ENCODE measurements around the gene NDUFC2.
"Not testable (repeated sequence)": the region's sequence is repeated elsewhere in the genome, so short reads cannot be mapped to it uniquely, and the experiment has no call there.

NDUFC2 gene

GRCh38 chr11:78079232-78080083 is at the start of gene NDUFC2:
Gene NDUFC2, minus strand, starts transcription at chr11:78079862. Its CDS starts 118 bp downstream, at chr11:78079744.
- DNase-seq (ENCODE audit: low read depth in 2 of 2, low spot score in 1 of 2), result peak; percentile 34 to 41

- DNase-seq (ENCODE audit: low read depth in 2 of 2, low spot score in 1 of 2), result no peak
Measured at GRCh38 chr11:78127403-78127802, 47.7 kb upstream of the NDUFC2 start.

GRCh38 chr11:78112582-78113275 is 33.1 kb upstream of the NDUFC2 start:
- no peak for DNase-seq (ENCODE audit: low read depth in 2 of 2, low spot score in 1 of 2)

GRCh38 chr11:78111298-78111697 is 31.6 kb upstream of the NDUFC2 start:
- no peak for DNase-seq (ENCODE audit: low read depth in 2 of 2, low spot score in 1 of 2)

- no peak for DNase-seq (ENCODE audit: low read depth in 2 of 2, low spot score in 1 of 2)
Measured at GRCh38 chr11:78110830-78111229, 31.2 kb upstream of the NDUFC2 start.

GRCh38 chr11:78110351-78110750 is 30.7 kb upstream of the NDUFC2 start:
- no peak for DNase-seq (ENCODE audit: low read depth in 2 of 2, low spot score in 1 of 2)

GRCh38 chr11:78109081-78110015 is 29.7 kb upstream of the NDUFC2 start:
- no peak for DNase-seq (ENCODE audit: low read depth in 2 of 2, low spot score in 1 of 2)

- DNase-seq (ENCODE audit: low read depth in 2 of 2, low spot score in 1 of 2), result no peak
Measured at GRCh38 chr11:78100676-78101472, 21.2 kb upstream of the NDUFC2 start.

GRCh38 chr11:78100261-78100660 is 20.6 kb upstream of the NDUFC2 start:
- no peak for DNase-seq (ENCODE audit: low read depth in 2 of 2, low spot score in 1 of 2)

- no peak for DNase-seq (ENCODE audit: low read depth in 2 of 2, low spot score in 1 of 2)
Measured at GRCh38 chr11:78099666-78100065, 20.0 kb upstream of the NDUFC2 start.

GRCh38 chr11:78097666-78098385 is 18.2 kb upstream of the NDUFC2 start:
- no peak for DNase-seq (ENCODE audit: low read depth in 2 of 2, low spot score in 1 of 2)

- no peak for DNase-seq (ENCODE audit: low read depth in 2 of 2, low spot score in 1 of 2)
Measured at GRCh38 chr11:78094250-78094649, 14.6 kb upstream of the NDUFC2 start.

- DNase-seq (ENCODE audit: low read depth in 2 of 2, low spot score in 1 of 2), result not testable (repeated sequence)
Measured at GRCh38 chr11:78086521-78087074, 6.9 kb upstream of the NDUFC2 start.

- no peak for DNase-seq (ENCODE audit: low read depth in 2 of 2, low spot score in 1 of 2)
Measured at GRCh38 chr11:78085972-78086371, 6.3 kb upstream of the NDUFC2 start.

- not testable (repeated sequence) for DNase-seq (ENCODE audit: low read depth in 2 of 2, low spot score in 1 of 2)
Measured at GRCh38 chr11:78084506-78084905, 4.8 kb upstream of the NDUFC2 start.

- no peak for DNase-seq (ENCODE audit: low read depth in 2 of 2, low spot score in 1 of 2)
Measured at GRCh38 chr11:78083021-78083420, 3.4 kb upstream of the NDUFC2 start.

GRCh38 chr11:78082146-78082545 is 2.5 kb upstream of the NDUFC2 start:
- DNase-seq (ENCODE audit: low read depth in 2 of 2, low spot score in 1 of 2), result no peak

- no peak for DNase-seq (ENCODE audit: low read depth in 2 of 2, low spot score in 1 of 2)
Measured at GRCh38 chr11:78081583-78081982, 1.9 kb upstream of the NDUFC2 start.

- no peak for DNase-seq (ENCODE audit: low read depth in 2 of 2, low spot score in 1 of 2)
Measured at GRCh38 chr11:78080818-78081495, 1.3 kb upstream of the NDUFC2 start.
